GM12878 (cell line): ENCODE results near the gene ANKRD66. TPM values are rescaled to one million over a fixed set of nuclear protein-coding genes. Genes with fewer than 3 reads are reported as not detected.

Experiments
- ATAC-seq: fragments of 200-7000 bp; cut with Tn5 transposase; 3 replicates; pipeline ENCODE4 v1.9.1; 2020; ENCODE audit warnings: mild to moderate bottlenecking, moderate library complexity
- BruUV-seq: library from RNA; stranded (reverse); fragments of 400-500 nt; replicated peaks from 2 replicates; lab custom pipeline; 2021; lab: Mats Ljungman, UMichigan
- CTCF ChIA-PET: fragments of 300-600 bp; sonication (Branson Sonifier 250); formaldehyde crosslinking; extraction: SDS; loops from one replicate; lab custom pipeline; 2021; ENCODE audit warnings: inconsistent platforms; lab: Yijun Ruan, JAX
- POLR2A ChIA-PET: fragments of 350-600 bp; formaldehyde crosslinking; extraction: SDS; loops from one replicate; lab custom pipeline; 2021; ENCODE audit warnings: inconsistent platforms; lab: Charles Lee
- RAD21 ChIA-PET: fragments of 300-600 bp; sonication (Branson Sonifier 250); formaldehyde crosslinking; loops from one replicate; lab custom pipeline; 2023; ENCODE audit warnings: antibody characterized with exemption; ENCODE audit not compliant: unreplicated experiment; lab: Charles Lee
- SMC1A ChIA-PET: fragments of 300-600 bp; sonication (Branson Sonifier 250); formaldehyde crosslinking; loops from one replicate; lab custom pipeline; 2023; ENCODE audit not compliant: unreplicated experiment, uncharacterized antibody; lab: Charles Lee
- DNase-seq: peaks from one replicate; pipeline ENCODE4 v3.0.0-alpha.2; 2011; ENCODE audit warnings: low read depth, low spot score
- FAIRE-seq: peaks from 3 replicates; lab custom pipeline; 2011; peaks lifted over from hg19 to GRCh38; lab: Jason Lieb, UNC
- H2AFZ ChIP-seq: 2 replicates; pipeline ENCODE4 v1.6.0; 2011; ENCODE audit warnings: low read depth, low read length, control low read depth; ENCODE audit not compliant: control insufficient read depth
- H3K27ac ChIP-seq: 2 replicates; pipeline ENCODE4 v1.5.1; 2011; ENCODE audit warnings: control low read depth; ENCODE audit not compliant: control insufficient read depth, insufficient read depth
- H3K27me3 ChIP-seq, 2 experiments: replicated peaks in 1 of 2; 2 replicates each; pipeline versions ENCODE4 v1.6.0 to v1.6.1; 2011; ENCODE audit warnings: low read length in 1 of 2; ENCODE audit not compliant: control insufficient read depth in 2 of 2, insufficient read depth in 2 of 2
- H3K36me3 ChIP-seq, 2 experiments: 2 replicates each; pipeline ENCODE4 v1.5.1; 2011; ENCODE audit warnings: low read length in 1 of 2; ENCODE audit not compliant: control insufficient read depth in 2 of 2, insufficient read depth in 2 of 2
- H3K4me1 ChIP-seq: 2 replicates; pipeline ENCODE4 v1.6.1; 2011; ENCODE audit warnings: mild to moderate bottlenecking, low read length, moderate library complexity, mixed read lengths; ENCODE audit not compliant: control insufficient read depth, insufficient read depth
- H3K4me2 ChIP-seq: 2 replicates; pipeline ENCODE4 v1.6.0; 2011; ENCODE audit warnings: control low read depth; ENCODE audit not compliant: control insufficient read depth, insufficient read depth
- H3K4me3 ChIP-seq: fragments of 200-600 bp; sonication (generic); 2 replicates; pipeline ENCODE4 v1.5.1; 2016
- H3K79me2 ChIP-seq: 2 replicates; pipeline ENCODE4 v1.6.0; 2011; ENCODE audit warnings: low read length; ENCODE audit not compliant: control insufficient read depth, insufficient read depth
- H3K9ac ChIP-seq: 2 replicates; pipeline ENCODE4 v1.8.0; 2011; ENCODE audit warnings: low read length, control low read depth, mixed read lengths; ENCODE audit not compliant: control insufficient read depth, insufficient read depth
- H3K9me3 ChIP-seq: replicated peaks from 3 replicates; pipeline ENCODE4 v1.5.1; 2011; ENCODE audit warnings: mild to moderate bottlenecking, low read length; ENCODE audit not compliant: control insufficient read depth, insufficient read depth
- H4K20me1 ChIP-seq: 2 replicates; pipeline ENCODE4 v1.6.0; 2011; ENCODE audit not compliant: control insufficient read depth, insufficient read depth
- BHLHE40 ChIP-seq, 2 experiments: fragments of 450-650 bp in 1 of 2; IDR thresholded peaks; 2 replicates each; pipeline ENCODE4 v1.6.1; 2011 to 2017; ENCODE audit warnings: low read depth in 2 of 2, borderline replicate concordance in 1 of 2, improper control_type of control experiment in 1 of 2, low read length in 1 of 2, mild to moderate bottlenecking in 1 of 2
- CEBPB ChIP-seq, 2 experiments: fragments of 150-350 bp in 1 of 2; IDR thresholded peaks; 2 replicates each; pipeline ENCODE4 v1.6.1; 2012 to 2014; ENCODE audit warnings: low read depth in 2 of 2, low read length in 2 of 2, borderline replicate concordance in 1 of 2, inconsistent platforms in 1 of 2
- CREM ChIP-seq: IDR thresholded peaks from 2 replicates; pipeline ENCODE4 v1.6.1; 2014; ENCODE audit warnings: antibody characterized with exemption, low read depth
- CUX1 ChIP-seq: IDR thresholded peaks from 2 replicates; pipeline ENCODE4 v1.6.1; 2012; ENCODE audit warnings: improper control_type of control experiment, low read depth, low read length; ENCODE audit not compliant: insufficient replicate concordance
- E2F4 ChIP-seq: IDR thresholded peaks from 2 replicates; pipeline ENCODE4 v1.6.1; 2012; ENCODE audit warnings: low read depth, low read length, improper control_type of control experiment
- SREBF1 ChIP-seq: IDR thresholded peaks from 2 replicates; pipeline ENCODE4 v1.6.1; 2012; ENCODE audit warnings: mild to moderate bottlenecking, low read length
- ZBTB40 ChIP-seq: fragments of 450-650 bp; IDR thresholded peaks from 2 replicates; pipeline ENCODE4 v1.6.1; 2016; ENCODE audit warnings: mild to moderate bottlenecking, moderate library complexity, borderline replicate concordance
- ZNF24 ChIP-seq: fragments of 450-650 bp; IDR thresholded peaks from 2 replicates; pipeline ENCODE4 v1.6.1; 2017; ENCODE audit warnings: antibody characterized with exemption, mild to moderate bottlenecking
- WGBS: methylation state at CpG from one replicate; pipeline ENCODE4 v1.1.6; 2016; ENCODE audit warnings: low lambda C conversion rate; ENCODE audit not compliant: insufficient replicate concordance, insufficient coverage; ENCODE audit errors: missing lambda C conversion rate; 5-methylcytosine and 5-hydroxymethylcytosine counted together
- in situ Hi-C: fragments of 300-500 bp; cut with MboI; formaldehyde crosslinking; loops from 9 replicates; pipeline ENCODE4 v1.14.3; 2018; ENCODE audit warnings: mixed read lengths
- intact Hi-C: fragments of 100-400 bp; cut with micrococcal nuclease; formaldehyde crosslinking; loops from one replicate; pipeline ENCODE4 v1.14.2; 2022; ENCODE audit not compliant: unreplicated experiment
- polyA plus RNA-seq, 11 experiments: library from polyadenylated mRNA; depleted of rRNA in 4 of 11; unstranded in 6 of 11; stranded (reverse) in 5 of 11; fragments of >200 nt; fragmentation: Nextera tagmentation in 4 of 11; fragmentation: Illumina TruSeq in 1 of 11; extraction: Ambion mirVana in 4 of 11; extraction: Trizol in 1 of 11; gene quantifications; 1 replicate in 1 of 11; 2 replicates in 10 of 11; pipeline versions ENCODE4 v1.2.1 to v1.2.3, GENCODE V29; 2011 to 2016; ENCODE audit warnings: inconsistent platforms in 2 of 11, missing spikeins in 2 of 11, low read depth in 1 of 11
- total RNA-seq, 4 experiments: library from RNA; depleted of rRNA in 3 of 4; stranded (reverse); fragments of >200 nt in 3 of 4; fragmentation: Illumina TruSeq in 1 of 4; extraction: Trizol in 1 of 4; gene quantifications; 2 replicates each; pipeline versions ENCODE4 v1.2.1 to v1.2.3, GENCODE V29; 2013 to 2021

ANKRD66 gene
- total and polyA plus RNA-seq, 10 of the 15 experiments (the other 5 are each of a cell fraction or from before 2014, with no cell fraction given) = not detected

- no peak overlapping the region for H3K4me3 ChIP-seq
- ChIA-PET RAD21 (no interaction called here), SMC1A (no interaction called here), CTCF (interaction anchor here (1.0 to 1.7 kb wide), 2 partner anchors 9 to 21 kb away, joined by 3 to 4 read pairs; no protein-coding TSS in a partner anchor), POLR2A (no interaction called here)
- WGBS = 50% methylated on average over 4 of the region's 4 CpGs
- no peaks in the 10 kb centered on the region for H3K9me3 ChIP-seq
- no peak overlapping the region for H2AFZ ChIP-seq
- H3K9ac ChIP-seq = no peak overlapping the region
- no peaks in the 10 kb centered on the region for H3K4me1 ChIP-seq
- no peaks in the 10 kb centered on the region for H3K27me3 ChIP-seq
- FAIRE-seq (no peak), DNase-seq (no peak), ATAC-seq (no peak)
- H4K20me1 ChIP-seq = no peaks in the 10 kb centered on the region
- intact Hi-C loops (no loop called here), in situ Hi-C loops (no loop called here)
- H3K36me3 ChIP-seq = no peaks in the 10 kb centered on the region
- no peaks in the 10 kb centered on the region for H3K79me2 ChIP-seq
- H3K4me2 ChIP-seq = no peak overlapping the region
- H3K27ac ChIP-seq = no peak overlapping the region
- no TSS peak for BruUV-seq
- no peak for TF ChIP-seq CUX1
- no peak for TF ChIP-seq ZNF24
- TF ChIP-seq SREBF1 = no peak
- no peak for TF ChIP-seq E2F4
- no peak for TF ChIP-seq CEBPB (IDR thresholded peaks at IDR 0.05; ENCODE audit: borderline replicate concordance in 1 of 2, low read depth in 2 of 2, low read length in 2 of 2)
- TF ChIP-seq CREM = no peak
- TF ChIP-seq BHLHE40 (IDR thresholded peaks at IDR 0.05; ENCODE audit: borderline replicate concordance in 1 of 2, low read depth in 2 of 2, low read length in 1 of 2) = no peak
- TF ChIP-seq ZBTB40 = no peak
Measured at GRCh38 chr6:46789434-46790354, 43.0 kb downstream of the ANKRD66 start.
